Smooth muscle cell (in vitro differentiated cells): ENCODE results near the gene DNAJC3. TPM values are rescaled to one million over a fixed set of nuclear protein-coding genes. Genes with fewer than 3 reads are reported as not detected.
"Not testable (repeated sequence)": the region's sequence is repeated elsewhere in the genome, so short reads cannot be mapped to it uniquely, and the experiment has no call there.

Experiments used
- DNase-seq: peaks from one replicate; lab custom pipeline; 2025; ENCODE audit not compliant: unreplicated experiment; lab: John Stamatoyannopoulos, UW
- H2AFZ ChIP-seq: fragments of 200-600 bp; sonication (generic); 2 replicates; pipeline ENCODE4 v1.6.0; 2016; ENCODE audit warnings: antibody characterized with exemption, low read depth, mild to moderate bottlenecking
- H3F3A ChIP-seq: fragments of 200-600 bp; sonication (generic); 2 replicates; pipeline ENCODE4 v1.6.0; 2017; ENCODE audit warnings: antibody characterized with exemption, low read depth
- H3K27ac ChIP-seq: fragments of 200-600 bp; sonication (generic); 2 replicates; pipeline ENCODE4 v1.5.1; 2016; ENCODE audit warnings: low read depth, mild to moderate bottlenecking
- H3K27me3 ChIP-seq: fragments of 200-600 bp; sonication (generic); 2 replicates; pipeline ENCODE4 v1.6.1; 2016; ENCODE audit warnings: low read depth, mild to moderate bottlenecking
- H3K36me3 ChIP-seq: fragments of 200-600 bp; sonication (generic); 2 replicates; pipeline ENCODE4 v1.5.1; 2016; ENCODE audit warnings: low read depth
- H3K4me1 ChIP-seq: fragments of 200-600 bp; sonication (generic); 2 replicates; pipeline ENCODE4 v1.5.1; 2016; ENCODE audit warnings: low read depth
- H3K4me2 ChIP-seq: fragments of 200-600 bp; sonication (generic); 2 replicates; pipeline ENCODE4 v1.6.0; 2016; ENCODE audit warnings: mild to moderate bottlenecking
- H3K4me3 ChIP-seq: fragments of 200-600 bp; sonication (generic); 2 replicates; pipeline ENCODE4 v1.5.1; 2016; ENCODE audit warnings: mild to moderate bottlenecking
- H3K79me2 ChIP-seq: fragments of 200-600 bp; sonication (generic); 2 replicates; pipeline ENCODE4 v1.6.0; 2016; ENCODE audit warnings: low read depth, mild to moderate bottlenecking
- H3K9ac ChIP-seq: fragments of 200-600 bp; sonication (generic); 2 replicates; pipeline ENCODE4 v1.6.0; 2016; ENCODE audit warnings: low read depth
- H3K9me3 ChIP-seq: fragments of 200-600 bp; sonication (generic); replicated peaks from 2 replicates; pipeline ENCODE4 v1.5.1; 2016; ENCODE audit warnings: low read depth
- H4K20me1 ChIP-seq: fragments of 200-600 bp; sonication (generic); 2 replicates; pipeline ENCODE4 v1.6.0; 2016; ENCODE audit warnings: low read depth
- WGBS: methylation state at CpG from one replicate; pipeline ENCODE4 v1.1.7; 2016; ENCODE audit warnings: low lambda C conversion rate; 5-methylcytosine and 5-hydroxymethylcytosine counted together
- polyA plus RNA-seq: library from polyadenylated mRNA; unstranded; fragments of >200 nt; fragmentation: Nextera tagmentation; extraction: Ambion mirVana; gene quantifications from 2 replicates; pipeline ENCODE4 v1.2.1, GENCODE V29; 2016
- total RNA-seq: library from RNA; depleted of rRNA; stranded (reverse); fragments of >200 nt; gene quantifications from 2 replicates; pipeline ENCODE4 v1.2.3, GENCODE V29; 2014
- TF ChIP-seq, protein P1 (sequence below): fragments of 200-600 bp; sonication (generic); IDR thresholded peaks from 2 replicates; pipeline ENCODE4 v1.5.1; 2017; ENCODE audit warnings: borderline replicate concordance, mild to moderate bottlenecking, antibody characterized with exemption; ENCODE audit not compliant: insufficient read depth, poor library complexity, severe bottlenecking

DNAJC3 gene
- total and polyA plus RNA-seq, 2 experiments from 2014 or later: 15.7 to 47.8 TPM

DNA sequence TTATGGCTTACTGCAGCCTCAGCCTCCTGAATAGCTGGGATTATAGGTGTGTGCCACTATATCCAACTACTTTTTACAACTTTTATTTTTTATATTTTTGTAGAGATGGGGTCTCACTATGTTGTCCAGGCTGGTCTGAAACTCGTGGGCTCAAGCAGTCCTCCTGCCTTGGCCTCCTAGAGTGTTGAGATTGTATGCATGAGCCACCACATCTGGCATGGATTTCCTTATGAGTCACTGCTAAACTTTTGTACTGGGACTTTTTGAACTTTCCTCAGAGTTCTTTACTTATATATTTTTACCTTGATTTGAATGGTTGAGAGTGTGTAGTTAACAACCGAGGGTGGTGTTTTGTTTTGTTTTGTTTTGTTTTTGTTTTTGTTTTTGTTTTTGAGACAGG, 33.4 kb downstream of the DNAJC3 start:
- Histone ChIP-seq H3K27ac (no peak overlapping the region), H3K9ac (no peak overlapping the region), H3K9me3 (no peaks in the 10 kb centered on the region), H3K4me2 (no peak overlapping the region), H3K4me1 (no peaks in the 10 kb centered on the region), H3K79me2 (peaks cover 25% of the 10 kb centered on the region), H2AFZ (no peak overlapping the region), H4K20me1 (peaks cover 19% of the 10 kb centered on the region), H3K4me3 (no peak overlapping the region), H3K27me3 (no peaks in the 10 kb centered on the region), H3K36me3 (no peaks in the 10 kb centered on the region), H3F3A (no peaks in the 10 kb centered on the region)
- no peak for DNase-seq
- TF ChIP-seq, protein P1, sequence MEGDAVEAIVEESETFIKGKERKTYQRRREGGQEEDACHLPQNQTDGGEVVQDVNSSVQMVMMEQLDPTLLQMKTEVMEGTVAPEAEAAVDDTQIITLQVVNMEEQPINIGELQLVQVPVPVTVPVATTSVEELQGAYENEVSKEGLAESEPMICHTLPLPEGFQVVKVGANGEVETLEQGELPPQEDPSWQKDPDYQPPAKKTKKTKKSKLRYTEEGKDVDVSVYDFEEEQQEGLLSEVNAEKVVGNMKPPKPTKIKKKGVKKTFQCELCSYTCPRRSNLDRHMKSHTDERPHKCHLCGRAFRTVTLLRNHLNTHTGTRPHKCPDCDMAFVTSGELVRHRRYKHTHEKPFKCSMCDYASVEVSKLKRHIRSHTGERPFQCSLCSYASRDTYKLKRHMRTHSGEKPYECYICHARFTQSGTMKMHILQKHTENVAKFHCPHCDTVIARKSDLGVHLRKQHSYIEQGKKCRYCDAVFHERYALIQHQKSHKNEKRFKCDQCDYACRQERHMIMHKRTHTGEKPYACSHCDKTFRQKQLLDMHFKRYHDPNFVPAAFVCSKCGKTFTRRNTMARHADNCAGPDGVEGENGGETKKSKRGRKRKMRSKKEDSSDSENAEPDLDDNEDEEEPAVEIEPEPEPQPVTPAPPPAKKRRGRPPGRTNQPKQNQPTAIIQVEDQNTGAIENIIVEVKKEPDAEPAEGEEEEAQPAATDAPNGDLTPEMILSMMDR: no peak
- WGBS: 88% methylated on average over 2 of the region's 2 CpGs

DNA sequence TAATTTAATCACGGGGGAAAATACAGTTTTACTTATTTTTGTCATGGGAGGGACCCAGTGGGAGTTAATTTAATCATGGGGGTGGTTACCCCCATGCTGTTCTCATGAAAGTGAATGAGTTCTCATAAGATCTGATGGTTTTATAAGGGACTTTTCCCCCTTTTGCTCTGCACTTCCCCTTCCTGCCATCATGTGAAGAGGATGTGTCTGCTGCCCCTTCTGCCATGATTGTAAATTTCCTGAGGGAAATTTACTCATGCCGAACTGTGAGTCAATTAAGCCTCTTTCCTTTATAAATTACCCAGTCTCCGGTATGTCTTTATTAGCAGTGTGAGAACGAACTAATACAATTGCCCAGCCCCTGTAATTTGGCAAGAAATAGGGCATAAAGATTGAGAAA, 35.9 kb downstream of the DNAJC3 start:
- not testable (repeated sequence) for H3K79me2 ChIP-seq, H3K36me3 ChIP-seq, H3K4me2 ChIP-seq, H3K9ac ChIP-seq, H3K4me1 ChIP-seq, H3K27me3 ChIP-seq, H2AFZ ChIP-seq, DNase-seq, H3K9me3 ChIP-seq, H3K4me3 ChIP-seq, H3F3A ChIP-seq, H3K27ac ChIP-seq
- WGBS: 85% methylated on average over 4 of the region's 4 CpGs
- peaks cover 28% of the 10 kb centered on the region for H4K20me1 ChIP-seq

DNA sequence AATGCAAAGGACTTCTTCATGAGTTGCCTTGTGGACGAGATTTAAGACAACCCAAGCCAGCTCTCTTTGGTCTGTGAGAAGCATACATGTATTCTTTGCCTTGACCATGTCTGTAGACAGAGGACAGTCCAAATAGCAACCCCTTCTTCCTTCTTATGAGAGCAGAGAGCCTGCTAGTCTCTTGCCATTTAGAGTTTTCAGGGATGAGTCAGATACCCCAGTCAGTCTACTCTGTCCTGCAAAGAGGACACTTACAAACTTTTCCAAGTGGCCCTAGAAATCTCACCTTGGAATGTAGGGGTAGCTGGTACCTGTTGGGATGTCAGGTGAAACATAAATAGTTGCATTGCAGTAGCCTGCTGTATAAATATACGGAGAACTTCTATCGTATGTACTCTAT, 36.7 kb downstream of the DNAJC3 start:
- Histone ChIP-seq H3K4me2 (no peak overlapping the region), H3F3A (no peaks in the 10 kb centered on the region), H3K4me1 (no peaks in the 10 kb centered on the region), H2AFZ (no peak overlapping the region), H3K36me3 (peaks cover 3% of the 10 kb centered on the region), H3K9me3 (no peaks in the 10 kb centered on the region), H3K79me2 (peaks cover 3% of the 10 kb centered on the region), H3K9ac (no peak overlapping the region), H3K4me3 (no peak overlapping the region), H3K27ac (peak overlapping the region; percentile 72), H4K20me1 (peaks cover 28% of the 10 kb centered on the region), H3K27me3 (no peaks in the 10 kb centered on the region)
- 98% methylated on average over 3 of the region's 3 CpGs for WGBS
- TF ChIP-seq, protein P1: no peak
- no peak for DNase-seq

DNA sequence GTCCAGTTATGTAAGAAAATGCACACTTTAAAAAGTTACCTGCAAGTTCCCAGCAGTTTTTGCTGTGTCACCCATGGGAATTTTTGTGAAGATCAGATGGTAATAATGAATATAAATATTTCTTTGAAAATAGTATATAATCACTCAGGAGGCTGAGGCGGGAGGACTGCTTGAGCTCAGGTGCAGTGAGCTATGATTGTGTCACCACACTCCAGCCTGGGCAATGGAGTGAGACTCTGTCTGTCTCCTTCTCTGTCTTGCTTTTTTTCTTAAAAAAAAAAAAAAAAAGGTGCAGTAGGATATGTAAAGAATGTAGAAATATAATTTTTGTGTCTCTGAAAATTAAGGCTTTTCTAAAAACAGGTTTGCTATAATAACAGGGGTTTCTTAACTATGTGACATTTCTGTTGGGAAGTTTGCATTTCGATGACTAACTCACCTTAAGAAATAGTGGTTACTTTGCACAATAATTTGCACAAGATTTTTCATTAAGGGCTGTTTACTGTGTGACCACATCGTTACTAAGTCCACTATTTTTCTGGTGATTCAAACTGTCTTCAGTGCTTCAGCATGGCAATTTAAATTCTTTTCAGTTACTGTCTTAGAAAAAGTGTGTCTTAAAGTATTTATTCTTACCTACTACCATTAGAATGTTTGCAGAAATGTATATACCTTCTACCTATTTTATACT, 37.3 kb downstream of the DNAJC3 start:
- H2AFZ ChIP-seq: no peak overlapping the region
- H4K20me1 ChIP-seq: peaks cover 34% of the 10 kb centered on the region
- H3K4me2 ChIP-seq: no peak overlapping the region
- no peaks in the 10 kb centered on the region for H3K4me1 ChIP-seq
- H3K9me3 ChIP-seq: no peaks in the 10 kb centered on the region
- 68% methylated on average over 3 of the region's 3 CpGs for WGBS
- H3K4me3 ChIP-seq: no peak overlapping the region
- peaks cover 3% of the 10 kb centered on the region for H3K36me3 ChIP-seq
- TF ChIP-seq, protein P1: no peak
- DNase-seq: no peak
- H3K79me2 ChIP-seq: peaks cover 3% of the 10 kb centered on the region
- no peak overlapping the region for H3K9ac ChIP-seq
- no peaks in the 10 kb centered on the region for H3K27me3 ChIP-seq
- H3K27ac ChIP-seq: peak overlapping the region; percentile 72
- no peaks in the 10 kb centered on the region for H3F3A ChIP-seq
